ENCODE results near the gene C2orf76. TPM values are rescaled to one million over a fixed set of nuclear protein-coding genes. Genes with fewer than 3 reads are reported as not detected.
A peak's percentile ranks its signal among the peaks of the same experiment; 100 is the strongest.

C2orf76 gene
- total RNA-seq, 1 donor from 2014 or later = 11.0 TPM

- H3K9me3 Mint-ChIP-seq (ENCODE audit: low read depth) = no peaks in the 10 kb centered on the region
- peaks cover 3% of the 10 kb centered on the region for H3K36me3 Mint-ChIP-seq (ENCODE audit: low read depth)
- H3K27ac Mint-ChIP-seq (ENCODE audit: unreplicated experiment) = peak overlapping the region; percentile 93
- H3K4me1 Mint-ChIP-seq (ENCODE audit: low read depth) = peaks cover 80% of the 10 kb centered on the region
- DNase-seq (ENCODE audit: low spot score) = no peak
- H3K27me3 Mint-ChIP-seq (ENCODE audit: low read depth) = no peaks in the 10 kb centered on the region
- TF ChIP-seq CTCF (IDR thresholded peaks at IDR 0.05) = no peak
- H3K4me3 Mint-ChIP-seq (ENCODE audit: unreplicated experiment) = no peak overlapping the region
Observed at GRCh38 chr2:119254601-119255080, 112.0 kb downstream of the C2orf76 start.

GRCh38 chr2:119253760-119254600 lies 112.7 kb downstream of the C2orf76 start:
- Mint-ChIP-seq H3K9me3 (ENCODE audit: low read depth) (no peaks in the 10 kb centered on the region), H3K36me3 (ENCODE audit: low read depth) (peaks cover 3% of the 10 kb centered on the region), H3K4me3 (ENCODE audit: unreplicated experiment) (no peak overlapping the region), H3K27me3 (ENCODE audit: low read depth) (no peaks in the 10 kb centered on the region), H3K27ac (ENCODE audit: unreplicated experiment) (peak overlapping the region; percentile 93), H3K4me1 (ENCODE audit: low read depth) (peaks cover 80% of the 10 kb centered on the region)
- no peak for DNase-seq (ENCODE audit: low spot score)
- TF ChIP-seq CTCF (IDR thresholded peaks at IDR 0.05) = no peak

- H3K27me3 Mint-ChIP-seq (ENCODE audit: low read depth) = no peaks in the 10 kb centered on the region
- no peak for DNase-seq (ENCODE audit: low spot score)
- no peaks in the 10 kb centered on the region for H3K9me3 Mint-ChIP-seq (ENCODE audit: low read depth)
- TF ChIP-seq CTCF (IDR thresholded peaks at IDR 0.05) = no peak
- peaks cover 85% of the 10 kb centered on the region for H3K4me1 Mint-ChIP-seq (ENCODE audit: low read depth)
- H3K4me3 Mint-ChIP-seq (ENCODE audit: unreplicated experiment) = no peak overlapping the region
- peaks cover 4% of the 10 kb centered on the region for H3K36me3 Mint-ChIP-seq (ENCODE audit: low read depth)
- peak overlapping the region; percentile 93 for H3K27ac Mint-ChIP-seq (ENCODE audit: unreplicated experiment)
Observed at GRCh38 chr2:119253114-119253702, 113.4 kb downstream of the C2orf76 start.

Other genes with a start within 250 kb of the C2orf76 start
- not detected in 3 replicates for gene C1QL2, start 208.1 kb downstream of the C2orf76 start, total RNA-seq
- gene STEAP3, start 143.0 kb downstream of the C2orf76 start, total RNA-seq = 44.6 to 151 TPM (median 46.6 TPM) in 3 replicates
- gene DBI, start 143 bp upstream of the C2orf76 start, total RNA-seq = 72.9 to 73.8 TPM (median 73.8 TPM) in 3 replicates
- 0.36 to 1.1 TPM (median 0.77 TPM) in 3 replicates for gene TMEM37, start 65.0 kb upstream of the C2orf76 start, total RNA-seq
- gene SCTR, start 157.6 kb upstream of the C2orf76 start, total RNA-seq = not detected in 3 replicates
- gene CFAP221, start 177.6 kb upstream of the C2orf76 start, total RNA-seq = 0.45 to 0.65 TPM (median 0.46 TPM) in 3 replicates